Endothelial cell of umbilical vein (primary cell): ENCODE data around the gene CADPS. TPM values are rescaled to one million over a fixed set of nuclear protein-coding genes. Genes with fewer than 3 reads are reported as not detected.

ENCODE experiments used
- BruUV-seq: library from RNA; stranded (reverse); fragments of 400-500 nt; replicated peaks from 2 replicates; lab custom pipeline; 2021; lab: Mats Ljungman, UMichigan
- CTCF ChIA-PET: fragments of 300-600, 350-600 bp; sonication (Branson Sonifier 250); formaldehyde crosslinking; loops from one replicate; lab custom pipeline; 2021; ENCODE audit warnings: antibody characterized with exemption, inconsistent platforms; lab: Charles Lee
- POLR2A ChIA-PET: fragments of 300-600, 350-600 bp; sonication (Branson Sonifier 250); formaldehyde crosslinking; loops from one replicate; lab custom pipeline; 2021; ENCODE audit warnings: antibody characterized with exemption, inconsistent platforms; lab: Charles Lee
- DNase-seq: peaks from one replicate; pipeline ENCODE4 v3.0.0-alpha.2; 2011; ENCODE audit warnings: low read depth, low spot score
- FAIRE-seq: peaks from 2 replicates; lab custom pipeline; 2011; peaks lifted over from hg19 to GRCh38; lab: Jason Lieb, UNC
- H2AFZ ChIP-seq: 2 replicates; pipeline ENCODE4 v1.6.0; 2012; ENCODE audit warnings: low read depth, low read length, control low read depth, inconsistent platforms
- H3K27ac ChIP-seq: 2 replicates; pipeline ENCODE4 v1.5.1; 2011; ENCODE audit warnings: low read depth, mild to moderate bottlenecking, control low read depth, low read length, moderate library complexity; ENCODE audit not compliant: insufficient read depth
- H3K27me3 ChIP-seq, 2 experiments: 2 replicates each; pipeline versions ENCODE4 v1.6.0 to v1.6.1; 2011; ENCODE audit warnings: low read length in 2 of 2, mixed read lengths in 1 of 2; ENCODE audit not compliant: control insufficient read depth in 2 of 2, insufficient read depth in 2 of 2
- H3K36me3 ChIP-seq, 2 experiments: 2 replicates in 1 of 2; 3 replicates in 1 of 2; pipeline ENCODE4 v1.5.1; 2011; ENCODE audit warnings: low read length in 2 of 2, mild to moderate bottlenecking in 1 of 2, moderate library complexity in 1 of 2; ENCODE audit not compliant: control insufficient read depth in 2 of 2, insufficient read depth in 2 of 2; ENCODE audit errors: extremely low read depth in 1 of 2
- H3K4me1 ChIP-seq: 3 replicates; pipeline ENCODE4 v1.5.1; 2011; ENCODE audit warnings: mild to moderate bottlenecking, low read length; ENCODE audit not compliant: control insufficient read depth, insufficient read depth; ENCODE audit errors: extremely low read depth
- H3K4me2 ChIP-seq: 2 replicates; pipeline ENCODE4 v1.6.1; 2011; ENCODE audit warnings: low read length, control low read depth, mixed read lengths; ENCODE audit not compliant: insufficient read depth
- H3K4me3 ChIP-seq, 3 experiments: fragments of 200-600 bp in 1 of 3; sonication (generic), shearing (Covaris generic) in 1 of 3; replicated peaks in 1 of 3; 2 replicates each; pipeline ENCODE4 v1.5.1; 2011 to 2016; ENCODE audit warnings: control low read depth in 3 of 3, low read length in 3 of 3, mild to moderate bottlenecking in 2 of 3, inconsistent platforms in 1 of 3, low read depth in 1 of 3, moderate library complexity in 1 of 3; ENCODE audit not compliant: insufficient read depth in 1 of 3
- H3K79me2 ChIP-seq: 2 replicates; pipeline ENCODE4 v1.6.0; 2012; ENCODE audit warnings: low read length, inconsistent platforms; ENCODE audit not compliant: control insufficient read depth, insufficient read depth
- H3K9ac ChIP-seq: replicated peaks from 2 replicates; pipeline ENCODE3; 2011; ENCODE audit warnings: low read length, control low read depth; ENCODE audit not compliant: insufficient read depth; ENCODE audit errors: extremely low read depth
- H3K9me1 ChIP-seq: replicated peaks from 3 replicates; pipeline ENCODE4 v1.6.0; 2011; ENCODE audit warnings: mild to moderate bottlenecking, low read length; ENCODE audit not compliant: control insufficient read depth, insufficient read depth; ENCODE audit errors: extremely low read depth
- H3K9me3 ChIP-seq: replicated peaks from 2 replicates; pipeline ENCODE4 v1.5.1; 2012; ENCODE audit warnings: low read length, inconsistent platforms; ENCODE audit not compliant: control insufficient read depth, insufficient read depth
- H4K20me1 ChIP-seq: replicated peaks from 2 replicates; pipeline ENCODE3; 2011; ENCODE audit warnings: mild to moderate bottlenecking, low read length; ENCODE audit not compliant: control insufficient read depth, insufficient read depth; ENCODE audit errors: extremely low read depth
- CTCF ChIP-seq, 2 donors: IDR thresholded peaks; 1 replicate in 1 of 2; 2 replicates in 1 of 2; pipeline ENCODE4 v1.5.1; 2011; ENCODE audit warnings: low read length in 2 of 2, mild to moderate bottlenecking in 2 of 2, moderate library complexity in 2 of 2, control low read depth in 1 of 2, inconsistent platforms in 1 of 2, low read depth in 1 of 2; ENCODE audit not compliant: insufficient read depth in 1 of 2; ENCODE audit errors: extremely low read depth in 1 of 2
- EZH2 ChIP-seq: IDR thresholded peaks from 2 replicates; pipeline ENCODE4 v1.6.1; 2012; ENCODE audit warnings: borderline replicate concordance, low read depth, mild to moderate bottlenecking, moderate library complexity, low read length, inconsistent platforms; ENCODE audit not compliant: severe bottlenecking
- FOS ChIP-seq: IDR thresholded peaks from 2 replicates; pipeline ENCODE4 v1.6.1; 2011; ENCODE audit warnings: mild to moderate bottlenecking, low read length, moderate library complexity, borderline replicate concordance; ENCODE audit not compliant: insufficient read depth
- GATA2 ChIP-seq: IDR thresholded peaks from 2 replicates; pipeline ENCODE4 v1.7.0; 2011; ENCODE audit warnings: low read depth, mild to moderate bottlenecking, moderate library complexity, mixed read lengths, low read length; ENCODE audit not compliant: insufficient read length, insufficient read depth
- JUN ChIP-seq: IDR thresholded peaks from 2 replicates; pipeline ENCODE4 v1.6.1; 2011; ENCODE audit warnings: borderline replicate concordance, low read depth; ENCODE audit not compliant: insufficient read length, insufficient read depth
- MAX ChIP-seq: IDR thresholded peaks from 2 replicates; pipeline ENCODE4 v1.6.1; 2011; ENCODE audit not compliant: insufficient read depth, insufficient read length
- MYC ChIP-seq: IDR thresholded peaks from one replicate; pipeline ENCODE4 v1.6.1; 2011; ENCODE audit warnings: mild to moderate bottlenecking, low read depth, low read length
- POLR2A ChIP-seq: IDR thresholded peaks from 2 replicates; pipeline ENCODE4 v1.6.1; 2012; ENCODE audit warnings: low read depth, mild to moderate bottlenecking, control low read depth, low read length
- POLR2AphosphoS5 ChIP-seq: IDR thresholded peaks from 2 replicates; pipeline ENCODE4 v1.6.1; 2012; ENCODE audit warnings: low read depth, mild to moderate bottlenecking, control low read depth, low read length, moderate library complexity; ENCODE audit not compliant: insufficient read depth
- dilution Hi-C: fragments of 300-500 bp; cut with MboI; formaldehyde crosslinking; loops from one replicate; pipeline ENCODE4 v1.15.0; 2019; ENCODE audit warnings: low sequenced_read_pairs; ENCODE audit not compliant: extremely low pct_ligation_motif_present
- intact Hi-C: fragments of 100-400 bp; cut with micrococcal nuclease; formaldehyde crosslinking; loops from one replicate; pipeline ENCODE4 v1.10.0; 2022
- polyA plus RNA-seq, 4 experiments: library from polyadenylated mRNA; depleted of rRNA in 3 of 4; stranded (reverse) in 3 of 4; unstranded in 1 of 4; fragments of >200 nt; gene quantifications; 2 replicates each; pipeline versions ENCODE4 v1.2.1 to v1.2.3, GENCODE V29; 2011 to 2012; ENCODE audit warnings: missing spikeins in 1 of 4
- total RNA-seq: library from RNA; stranded (reverse); gene quantifications from 2 replicates; pipeline ENCODE4 v1.2.3, GENCODE V29; 2021

The CADPS gene
- total and polyA plus RNA-seq, 2 donors (not counting 3 experiments of a cell fraction or from before 2014, with no cell fraction given), result not detected

DNA sequence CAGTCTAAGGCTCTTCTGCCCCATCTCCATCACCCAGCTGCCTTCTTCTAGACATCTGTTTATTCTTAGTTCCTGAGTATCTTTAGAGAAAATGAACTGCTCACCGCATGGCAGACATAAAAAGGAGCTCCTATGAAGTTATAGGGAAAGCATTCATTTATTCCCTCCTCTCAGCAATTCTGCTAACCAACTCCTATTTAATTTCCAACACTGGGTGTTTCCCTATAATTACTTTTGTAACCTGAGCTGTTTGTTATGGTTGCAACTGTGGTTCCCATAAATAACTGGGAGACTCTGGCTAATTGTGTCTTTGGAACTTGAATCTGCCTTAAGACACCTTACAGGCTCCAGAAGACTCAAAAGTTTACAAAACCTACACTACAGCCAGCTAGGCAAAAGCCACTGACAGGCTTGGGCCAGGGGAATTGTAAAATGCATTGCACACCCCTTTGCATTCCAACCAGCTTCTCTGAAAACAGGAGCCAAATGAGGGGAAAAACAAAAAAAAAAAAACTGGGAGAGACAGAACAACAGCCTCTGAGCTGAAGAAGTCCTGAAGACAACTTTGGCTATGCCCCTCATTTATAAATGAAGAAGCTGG, 270.4 kb downstream of the CADPS start:
- TF ChIP-seq GATA2 (no peak), MAX (no peak)
- Histone ChIP-seq H4K20me1 (no peaks in the 10 kb centered on the region), H2AFZ (no peak overlapping the region), H3K9ac (no peak overlapping the region), H3K36me3 (no peaks in the 10 kb centered on the region), H3K4me1 (peaks cover 73% of the 10 kb centered on the region), H3K4me2 (peak overlapping the region; percentile 81), H3K4me3 (no peak overlapping the region), H3K79me2 (no peaks in the 10 kb centered on the region), H3K9me1 (no peaks in the 10 kb centered on the region), H3K27ac (peak overlapping the region; percentile 98), H3K9me3 (no peaks in the 10 kb centered on the region), H3K27me3 (no peaks in the 10 kb centered on the region)
- BruUV-seq, result no TSS peak
- dilution Hi-C loops, result no loop called here
- FAIRE-seq (no peak), DNase-seq (no peak)
- ChIA-PET CTCF (interaction anchor here (0.7 to 3.7 kb wide), 8 partner anchors 9 to 50 kb away, joined by 3 to 18 read pairs (median 7); no protein-coding TSS in a partner anchor), POLR2A (interaction anchor here (1.0 to 1.6 kb wide), 2 partner anchors 18 to 42 kb away, joined by 4 to 5 read pairs; no protein-coding TSS in a partner anchor)
- intact Hi-C loops, result loop anchor here (1.0 to 10.0 kb wide), 2 partner anchors 17 to 1350 kb away; partner anchors contain the start of gene FHIT

DNA sequence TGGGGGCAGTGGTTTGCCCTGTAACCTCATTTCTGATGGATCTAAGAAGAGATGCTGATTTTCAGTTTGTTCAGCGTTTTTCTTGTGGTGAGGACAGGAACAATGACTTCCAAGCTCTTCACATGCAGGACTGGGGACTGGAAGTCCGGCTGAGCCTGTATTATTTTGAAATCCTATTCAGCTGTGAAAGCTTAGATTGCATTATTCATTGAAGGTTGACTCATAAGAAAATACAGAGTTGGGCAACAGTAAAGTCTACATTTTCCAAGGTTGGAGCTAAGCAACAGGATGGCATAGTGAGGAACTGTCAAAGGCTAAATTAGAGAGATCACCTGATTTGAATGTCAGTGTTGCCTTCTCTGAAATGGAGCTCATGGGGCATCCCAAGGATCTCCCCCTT, 270.9 kb downstream of the CADPS start:
- Histone ChIP-seq H4K20me1 (no peaks in the 10 kb centered on the region), H3K4me3 (peak overlapping the region in 1 of 3 experiments; percentile 8), H3K4me1 (peaks cover 73% of the 10 kb centered on the region), H3K9me1 (no peaks in the 10 kb centered on the region), H3K4me2 (peak overlapping the region; percentile 81), H3K27ac (peak overlapping the region; percentile 98), H3K36me3 (no peaks in the 10 kb centered on the region), H3K27me3 (no peaks in the 10 kb centered on the region), H3K9ac (peak overlapping the region; percentile 82), H3K9me3 (no peaks in the 10 kb centered on the region), H2AFZ (peak overlapping the region; percentile 28), H3K79me2 (no peaks in the 10 kb centered on the region)
- dilution Hi-C loops, result no loop called here
- DNase-seq, result peak; percentile 76
- no peak for TF ChIP-seq GATA2
- TF ChIP-seq POLR2AphosphoS5, result peak; percentile 57
- TF ChIP-seq CTCF (IDR thresholded peaks at IDR 0.05; ENCODE audit: extremely low read depth in 1 of 2, insufficient read depth in 1 of 2, low read depth in 1 of 2, low read length in 2 of 2), result no peak
- TF ChIP-seq EZH2, result no peak
- TF ChIP-seq MYC, result no peak
- no peak for TF ChIP-seq JUN
- TF ChIP-seq POLR2A, result no peak
- peak; percentile 73 for TF ChIP-seq FOS
- TF ChIP-seq MAX, result no peak
- ChIA-PET POLR2A (interaction anchor here (1.0 to 1.6 kb wide), 2 partner anchors 17 to 41 kb away, joined by 4 to 5 read pairs; no protein-coding TSS in a partner anchor), CTCF (interaction anchor here (0.7 to 3.7 kb wide), 8 partner anchors 8 to 49 kb away, joined by 3 to 18 read pairs (median 7); no protein-coding TSS in a partner anchor)
- peak; percentile 91 for FAIRE-seq
- BruUV-seq, result no TSS peak
- intact Hi-C loops, result loop anchor here (1.0 to 10.0 kb wide), 2 partner anchors 18 to 1349 kb away; partner anchors contain the start of gene FHIT
